Activated gamma-delta T cell (primary cell): ENCODE measurements around the gene RPS3A.
"Not testable (repeated sequence)": the region's sequence is repeated elsewhere in the genome, so short reads cannot be mapped to it uniquely, and the experiment has no call there.

Experiments
- DNase-seq: peaks from one replicate; lab custom pipeline; 2025; lab: John Stamatoyannopoulos, UW

Gene RPS3A

GRCh38 chr4:151114986-151115385, 15.6 kb downstream of the RPS3A start:
- DNase-seq: no peak

- DNase-seq: no peak
Measured at GRCh38 chr4:151117371-151117962, 18.0 kb downstream of the RPS3A start.

GRCh38 chr4:151129796-151130195, 30.4 kb downstream of the RPS3A start:
- no peak for DNase-seq

- no peak for DNase-seq
Measured at GRCh38 chr4:151133311-151133710, 33.9 kb downstream of the RPS3A start.

- DNase-seq: not testable (repeated sequence)
Measured at GRCh38 chr4:151136048-151136447, 36.6 kb downstream of the RPS3A start.

- DNase-seq: no peak
Measured at GRCh38 chr4:151139814-151140213, 40.4 kb downstream of the RPS3A start.

GRCh38 chr4:151142758-151143157, 43.3 kb downstream of the RPS3A start:
- no peak for DNase-seq

- no peak for DNase-seq
Measured at GRCh38 chr4:151143162-151143561, 43.7 kb downstream of the RPS3A start.

GRCh38 chr4:151143811-151144210, 44.4 kb downstream of the RPS3A start:
- no peak for DNase-seq

GRCh38 chr4:151144329-151145072, 45.1 kb downstream of the RPS3A start:
- DNase-seq: no peak

GRCh38 chr4:151147000-151147399, 47.6 kb downstream of the RPS3A start:
- DNase-seq: no peak

- DNase-seq: no peak
Measured at GRCh38 chr4:151148261-151148660, 48.8 kb downstream of the RPS3A start.

GRCh38 chr4:151150821-151151580, 51.6 kb downstream of the RPS3A start:
- DNase-seq: no peak

GRCh38 chr4:151152028-151152427, 52.6 kb downstream of the RPS3A start:
- DNase-seq: no peak

- no peak for DNase-seq
Measured at GRCh38 chr4:151153585-151153984, 54.2 kb downstream of the RPS3A start.
